DMS79 (cell line): ENCODE results near the gene CPN2.

Source experiments
- DNase-seq: peaks from one replicate; lab custom pipeline; 2025; lab: John Stamatoyannopoulos, UW

The CPN2 gene

GRCh38 chr3:194328053-194328657 is 23.0 kb downstream of the CPN2 start:
- no peak for DNase-seq

GRCh38 chr3:194327218-194328052 is 23.7 kb downstream of the CPN2 start:
- no peak for DNase-seq

GRCh38 chr3:194326968-194327217 is 24.2 kb downstream of the CPN2 start:
- no peak for DNase-seq

- DNase-seq: no peak
Measured at GRCh38 chr3:194326192-194326967, 24.7 kb downstream of the CPN2 start.

GRCh38 chr3:194325424-194326153 is 25.5 kb downstream of the CPN2 start:
- DNase-seq: no peak

- no peak for DNase-seq
Measured at GRCh38 chr3:194324823-194325327, 26.3 kb downstream of the CPN2 start.

GRCh38 chr3:194323785-194324735 is 27.1 kb downstream of the CPN2 start:
- no peak for DNase-seq

GRCh38 chr3:194322678-194323211 is 28.4 kb downstream of the CPN2 start:
- DNase-seq: no peak

- no peak for DNase-seq
Measured at GRCh38 chr3:194321693-194322640, 29.2 kb downstream of the CPN2 start.

- DNase-seq: no peak
Measured at GRCh38 chr3:194320744-194321243, 30.3 kb downstream of the CPN2 start.

GRCh38 chr3:194320100-194320499 is 31.0 kb downstream of the CPN2 start:
- no peak for DNase-seq

GRCh38 chr3:194318511-194319161 is 32.5 kb downstream of the CPN2 start:
- DNase-seq: no peak

- DNase-seq: no peak
Measured at GRCh38 chr3:194316918-194317317, 34.2 kb downstream of the CPN2 start.

GRCh38 chr3:194315965-194316361 is 35.2 kb downstream of the CPN2 start:
- no peak for DNase-seq

- DNase-seq: peak; percentile 80
Measured at GRCh38 chr3:194315088-194315964, 35.8 kb downstream of the CPN2 start.

GRCh38 chr3:194314388-194315068 is 36.6 kb downstream of the CPN2 start:
- DNase-seq: no peak
